Stimulated activated naive CD8-positive, alpha-beta T cell treated with anti-CD3 and anti-CD28 coated beads, Interleukin-15, amount 100 ng/mL, for 72 hours (primary cell): Measurements from ENCODE around the gene PPIP5K1.
A peak's percentile ranks its signal among the peaks of the same experiment; 100 is the strongest.

Experiments
- ATAC-seq: fragments of 150-1000 bp; cut with Tn5 transposase; 2 replicates; pipeline ENCODE4 v1.10.0; 2021; ENCODE audit warnings: mild to moderate bottlenecking, moderate library complexity
- DNase-seq, 2 donors: peaks; one replicate each; pipeline ENCODE4 v3.0.0; 2021 to 2022
- H3K27ac Mint-ChIP-seq, 2 donors: one replicate each; pipeline ENCODE4 v1.8.0; 2022; ENCODE audit warnings: mild to moderate bottlenecking in 2 of 2, mixed read lengths in 2 of 2, moderate library complexity in 2 of 2
- H3K27me3 Mint-ChIP-seq: one replicate; pipeline ENCODE4 v1.8.0; 2022; ENCODE audit warnings: mixed read lengths
- H3K4me1 Mint-ChIP-seq: one replicate; pipeline ENCODE4 v1.8.0; 2022; ENCODE audit warnings: mild to moderate bottlenecking, mixed read lengths
- H3K4me3 Mint-ChIP-seq, 2 donors: one replicate each; pipeline ENCODE4 v1.8.0; 2022; ENCODE audit warnings: mild to moderate bottlenecking in 2 of 2, mixed read lengths in 2 of 2, moderate library complexity in 1 of 2
- H3K9me3 Mint-ChIP-seq, 2 donors: one replicate each; pipeline ENCODE4 v1.8.0; 2022; ENCODE audit warnings: mixed read lengths in 2 of 2

PPIP5K1 gene

DNA sequence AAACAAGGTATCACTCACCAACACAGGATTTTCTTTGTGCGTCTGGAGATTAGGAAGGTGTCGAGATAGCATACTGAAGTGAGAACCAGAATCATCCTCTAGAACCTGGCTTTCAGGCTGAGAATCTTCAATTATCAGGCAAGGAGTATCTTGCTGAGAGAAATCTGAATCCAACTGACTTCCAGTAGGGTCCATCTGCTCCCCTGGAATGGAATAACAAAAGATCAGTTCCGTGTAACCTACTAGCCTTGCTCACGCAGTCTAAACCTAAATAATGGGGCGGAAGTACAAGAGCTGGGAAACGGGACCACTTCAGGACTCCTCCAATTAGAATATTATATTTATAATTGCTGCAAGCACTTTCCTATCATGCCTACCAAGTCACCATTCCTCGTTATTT, 97.7 kb downstream of the PPIP5K1 start:
- peak overlapping the region; percentile 88 to 93 for H3K4me3 Mint-ChIP-seq
- H3K9me3 Mint-ChIP-seq = no peaks in the 10 kb centered on the region

DNA sequence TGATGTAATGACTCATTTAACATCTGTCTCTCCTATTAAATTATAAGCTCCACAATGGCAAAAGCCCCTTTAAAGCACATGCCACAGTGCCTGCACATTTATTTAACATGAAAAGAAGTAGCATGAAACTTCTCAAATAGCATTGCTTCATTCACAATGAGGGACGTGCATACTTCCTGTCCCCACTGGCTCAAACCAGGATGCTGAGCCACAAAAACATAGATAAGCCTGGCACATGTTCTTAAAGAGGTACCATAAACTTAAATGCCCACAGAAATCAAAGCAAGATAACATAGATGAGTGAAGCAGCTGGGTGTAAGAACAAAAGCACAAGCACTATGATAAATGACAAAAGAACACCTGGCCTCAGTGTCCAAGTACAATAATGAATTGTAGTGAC, 100.8 kb downstream of the PPIP5K1 start:
- Mint-ChIP-seq H3K4me1 (peaks cover 31% of the 10 kb centered on the region), H3K9me3 (no peaks in the 10 kb centered on the region), H3K4me3 (no peak overlapping the region), H3K27me3 (no peaks in the 10 kb centered on the region), H3K27ac (no peak overlapping the region)
- DNase-seq (no peak), ATAC-seq (no peak)

More for the DNA sequence above, 97.7 kb downstream of the PPIP5K1 start:
- DNase-seq (no peak), ATAC-seq (no peak)
- H3K27me3 Mint-ChIP-seq = no peaks in the 10 kb centered on the region
- peak overlapping the region; percentile 95 to 99 for H3K27ac Mint-ChIP-seq
- peaks cover 31% of the 10 kb centered on the region for H3K4me1 Mint-ChIP-seq

DNA sequence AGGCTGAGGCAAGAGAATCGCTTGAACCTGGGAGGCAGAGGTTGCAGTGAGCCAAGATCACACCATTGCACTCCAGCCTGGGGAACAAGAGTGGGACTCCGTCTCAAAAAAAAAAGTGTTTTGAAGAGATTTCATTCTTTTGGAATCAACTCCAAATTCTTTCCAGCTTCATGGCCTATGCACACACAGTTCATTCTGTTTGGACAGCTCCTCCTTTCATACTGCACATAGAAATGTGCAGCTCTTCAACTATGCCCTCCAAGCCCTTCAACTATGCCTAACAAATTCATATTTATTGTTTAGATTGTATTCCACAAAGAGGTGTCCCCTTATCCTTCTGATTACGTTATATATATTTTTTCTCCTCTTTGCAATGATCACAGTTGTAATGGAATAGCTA, 101.2 kb downstream of the PPIP5K1 start:
- no peak for ATAC-seq
- no peak for DNase-seq
- H3K9me3 Mint-ChIP-seq = no peaks in the 10 kb centered on the region
- H3K27me3 Mint-ChIP-seq = no peaks in the 10 kb centered on the region
- peaks cover 29% of the 10 kb centered on the region for H3K4me1 Mint-ChIP-seq
- H3K27ac Mint-ChIP-seq = peak overlapping the region in 1 of 2 donors; percentile 44
- no peak overlapping the region for H3K4me3 Mint-ChIP-seq

DNA sequence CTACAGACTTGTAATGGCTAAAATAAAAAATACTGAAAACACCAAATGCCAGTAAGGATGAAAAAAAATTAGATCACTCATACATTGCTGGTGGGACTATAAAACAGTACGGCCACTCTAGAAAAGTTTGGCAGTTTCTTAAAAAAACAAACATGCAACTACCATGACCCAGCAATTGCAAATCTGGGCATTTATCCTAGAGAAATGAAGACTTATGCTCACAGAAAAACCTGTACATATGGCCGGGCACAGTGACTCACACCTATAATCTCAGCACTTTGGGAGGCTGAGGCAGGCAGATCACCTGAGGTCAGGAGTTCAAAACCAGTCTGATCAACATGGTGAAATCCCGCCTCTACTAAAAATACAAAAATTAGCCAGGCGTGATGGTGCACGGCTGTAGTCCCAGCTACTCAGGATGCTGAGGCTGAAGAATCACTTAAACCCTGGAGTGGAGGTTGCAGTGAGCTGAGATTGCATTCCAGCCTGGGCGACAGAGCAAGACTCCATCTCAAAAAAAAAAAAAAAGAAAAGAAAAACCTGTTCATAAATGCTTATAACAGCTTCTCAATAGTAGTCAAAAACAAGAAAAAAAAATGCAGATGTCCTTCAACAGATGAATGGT, 102.6 kb downstream of the PPIP5K1 start:
- H3K4me3 Mint-ChIP-seq = no peak overlapping the region

DNA sequence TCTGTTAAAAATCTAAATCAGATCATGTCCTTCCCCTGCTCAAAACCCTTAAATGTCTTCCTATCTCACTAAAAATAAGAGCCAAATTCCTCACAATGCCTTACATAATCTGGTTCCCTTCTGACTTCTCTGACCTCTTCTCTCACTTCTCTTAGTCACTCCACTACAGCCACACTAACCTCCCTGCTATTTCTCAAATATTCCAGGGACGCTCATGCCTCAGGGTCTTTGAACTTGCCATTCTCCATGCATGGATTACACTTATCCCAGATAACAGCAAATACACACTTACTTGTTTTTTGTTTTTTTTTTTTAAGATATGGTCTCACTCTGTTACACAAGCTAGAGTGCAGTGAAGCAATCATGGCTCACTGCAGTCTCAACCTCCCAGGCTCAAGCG, 105.6 kb downstream of the PPIP5K1 start:
- peaks cover 8% of the 10 kb centered on the region for H3K4me1 Mint-ChIP-seq
- no peaks in the 10 kb centered on the region for H3K9me3 Mint-ChIP-seq
- no peak overlapping the region for H3K27ac Mint-ChIP-seq
- ATAC-seq (no peak), DNase-seq (no peak)
- H3K4me3 Mint-ChIP-seq = no peak overlapping the region
- H3K27me3 Mint-ChIP-seq = no peaks in the 10 kb centered on the region

More for the DNA sequence above, 102.6 kb downstream of the PPIP5K1 start:
- DNase-seq (no peak), ATAC-seq (no peak)
- Mint-ChIP-seq H3K27me3 (no peaks in the 10 kb centered on the region), H3K9me3 (no peaks in the 10 kb centered on the region), H3K4me1 (peaks cover 19% of the 10 kb centered on the region), H3K27ac (no peak overlapping the region)
